Smooth muscle cell (in vitro differentiated cells): ENCODE measurements around the gene SYTL2. TPM values are rescaled to one million over a fixed set of nuclear protein-coding genes. Genes with fewer than 3 reads are reported as not detected.

Source experiments
- DNase-seq: peaks from one replicate; lab custom pipeline; 2025; ENCODE audit not compliant: unreplicated experiment; lab: John Stamatoyannopoulos, UW
- H2AFZ ChIP-seq: fragments of 200-600 bp; sonication (generic); 2 replicates; pipeline ENCODE4 v1.6.0; 2016; ENCODE audit warnings: antibody characterized with exemption, low read depth, mild to moderate bottlenecking
- H3F3A ChIP-seq: fragments of 200-600 bp; sonication (generic); 2 replicates; pipeline ENCODE4 v1.6.0; 2017; ENCODE audit warnings: antibody characterized with exemption, low read depth
- H3K27ac ChIP-seq: fragments of 200-600 bp; sonication (generic); 2 replicates; pipeline ENCODE4 v1.5.1; 2016; ENCODE audit warnings: low read depth, mild to moderate bottlenecking
- H3K27me3 ChIP-seq: fragments of 200-600 bp; sonication (generic); 2 replicates; pipeline ENCODE4 v1.6.1; 2016; ENCODE audit warnings: low read depth, mild to moderate bottlenecking
- H3K36me3 ChIP-seq: fragments of 200-600 bp; sonication (generic); 2 replicates; pipeline ENCODE4 v1.5.1; 2016; ENCODE audit warnings: low read depth
- H3K4me1 ChIP-seq: fragments of 200-600 bp; sonication (generic); 2 replicates; pipeline ENCODE4 v1.5.1; 2016; ENCODE audit warnings: low read depth
- H3K4me2 ChIP-seq: fragments of 200-600 bp; sonication (generic); 2 replicates; pipeline ENCODE4 v1.6.0; 2016; ENCODE audit warnings: mild to moderate bottlenecking
- H3K4me3 ChIP-seq: fragments of 200-600 bp; sonication (generic); 2 replicates; pipeline ENCODE4 v1.5.1; 2016; ENCODE audit warnings: mild to moderate bottlenecking
- H3K79me2 ChIP-seq: fragments of 200-600 bp; sonication (generic); 2 replicates; pipeline ENCODE4 v1.6.0; 2016; ENCODE audit warnings: low read depth, mild to moderate bottlenecking
- H3K9ac ChIP-seq: fragments of 200-600 bp; sonication (generic); 2 replicates; pipeline ENCODE4 v1.6.0; 2016; ENCODE audit warnings: low read depth
- H3K9me3 ChIP-seq: fragments of 200-600 bp; sonication (generic); replicated peaks from 2 replicates; pipeline ENCODE4 v1.5.1; 2016; ENCODE audit warnings: low read depth
- H4K20me1 ChIP-seq: fragments of 200-600 bp; sonication (generic); 2 replicates; pipeline ENCODE4 v1.6.0; 2016; ENCODE audit warnings: low read depth
- CTCF ChIP-seq: fragments of 200-600 bp; sonication (generic); IDR thresholded peaks from 2 replicates; pipeline ENCODE4 v1.5.1; 2017; ENCODE audit warnings: borderline replicate concordance, mild to moderate bottlenecking, antibody characterized with exemption; ENCODE audit not compliant: insufficient read depth, poor library complexity, severe bottlenecking
- WGBS: methylation state at CpG from one replicate; pipeline ENCODE4 v1.1.7; 2016; ENCODE audit warnings: low lambda C conversion rate; 5-methylcytosine and 5-hydroxymethylcytosine counted together
- polyA plus RNA-seq: library from polyadenylated mRNA; unstranded; fragments of >200 nt; fragmentation: Nextera tagmentation; extraction: Ambion mirVana; gene quantifications from 2 replicates; pipeline ENCODE4 v1.2.1, GENCODE V29; 2016
- total RNA-seq: library from RNA; depleted of rRNA; stranded (reverse); fragments of >200 nt; gene quantifications from 2 replicates; pipeline ENCODE4 v1.2.3, GENCODE V29; 2014

The SYTL2 gene
- total and polyA plus RNA-seq, 2 experiments from 2014 or later, result 10.4 to 50.7 TPM

- Histone ChIP-seq H3K9ac (no peak overlapping the region), H3K79me2 (no peaks in the 10 kb centered on the region), H3K9me3 (no peaks in the 10 kb centered on the region), H3K4me1 (no peaks in the 10 kb centered on the region), H4K20me1 (no peaks in the 10 kb centered on the region), H3K4me3 (no peak overlapping the region), H2AFZ (no peak overlapping the region), H3K27ac (no peak overlapping the region), H3F3A (no peaks in the 10 kb centered on the region), H3K4me2 (no peak overlapping the region), H3K27me3 (no peaks in the 10 kb centered on the region), H3K36me3 (no peaks in the 10 kb centered on the region)
- WGBS, result 91% methylated on average over 4 of the region's 4 CpGs
- TF ChIP-seq CTCF, result no peak
- no peak for DNase-seq
Measured at GRCh38 chr11:85800595-85801342, 10.2 kb downstream of the SYTL2 start.

- Histone ChIP-seq H3K4me2 (no peak overlapping the region), H3K4me3 (no peak overlapping the region), H3K4me1 (no peaks in the 10 kb centered on the region), H4K20me1 (no peaks in the 10 kb centered on the region), H2AFZ (no peak overlapping the region), H3K36me3 (no peaks in the 10 kb centered on the region), H3F3A (no peaks in the 10 kb centered on the region), H3K9me3 (no peaks in the 10 kb centered on the region), H3K79me2 (no peaks in the 10 kb centered on the region), H3K27me3 (no peaks in the 10 kb centered on the region), H3K27ac (no peak overlapping the region), H3K9ac (no peak overlapping the region)
- 48% methylated on average over 2 of the region's 2 CpGs for WGBS
- no peak for TF ChIP-seq CTCF
- no peak for DNase-seq
Measured at GRCh38 chr11:85799142-85799541, 11.8 kb downstream of the SYTL2 start.

GRCh38 chr11:85798361-85798760 is 12.6 kb downstream of the SYTL2 start:
- no peak overlapping the region for H3K4me3 ChIP-seq
- no peaks in the 10 kb centered on the region for H3K79me2 ChIP-seq
- no peaks in the 10 kb centered on the region for H3K4me1 ChIP-seq
- H3K36me3 ChIP-seq, result no peaks in the 10 kb centered on the region
- H3K27ac ChIP-seq, result no peak overlapping the region
- H3K9ac ChIP-seq, result no peak overlapping the region
- H3K9me3 ChIP-seq, result no peaks in the 10 kb centered on the region
- TF ChIP-seq CTCF, result no peak
- no peaks in the 10 kb centered on the region for H4K20me1 ChIP-seq
- H3K27me3 ChIP-seq, result no peaks in the 10 kb centered on the region
- DNase-seq, result no peak
- H3K4me2 ChIP-seq, result no peak overlapping the region
- no peaks in the 10 kb centered on the region for H3F3A ChIP-seq
- WGBS, result 94% methylated on average over 4 of the region's 4 CpGs
- H2AFZ ChIP-seq, result no peak overlapping the region

GRCh38 chr11:85795712-85796487 is 15.0 kb downstream of the SYTL2 start:
- no peak for DNase-seq
- no peak overlapping the region for H3K4me2 ChIP-seq
- no peak overlapping the region for H3K4me3 ChIP-seq
- H3K9me3 ChIP-seq, result no peaks in the 10 kb centered on the region
- no peaks in the 10 kb centered on the region for H3K27me3 ChIP-seq
- H3K4me1 ChIP-seq, result no peaks in the 10 kb centered on the region
- H3F3A ChIP-seq, result no peaks in the 10 kb centered on the region
- no peak overlapping the region for H2AFZ ChIP-seq
- no peak for TF ChIP-seq CTCF
- no peaks in the 10 kb centered on the region for H4K20me1 ChIP-seq
- no peak overlapping the region for H3K27ac ChIP-seq
- no peak overlapping the region for H3K9ac ChIP-seq
- H3K79me2 ChIP-seq, result no peaks in the 10 kb centered on the region
- H3K36me3 ChIP-seq, result no peaks in the 10 kb centered on the region
- 88% methylated on average over 4 of the region's 4 CpGs for WGBS
